Kidney glomerular epithelial cell (primary cell): ENCODE data around the gene EPB41L4A.
"Not testable (repeated sequence)": the region's sequence is repeated elsewhere in the genome, so short reads cannot be mapped to it uniquely, and the experiment has no call there.

Source experiments
- DNase-seq: peaks from one replicate; lab custom pipeline; 2025; lab: John Stamatoyannopoulos, UW

EPB41L4A gene

DNA sequence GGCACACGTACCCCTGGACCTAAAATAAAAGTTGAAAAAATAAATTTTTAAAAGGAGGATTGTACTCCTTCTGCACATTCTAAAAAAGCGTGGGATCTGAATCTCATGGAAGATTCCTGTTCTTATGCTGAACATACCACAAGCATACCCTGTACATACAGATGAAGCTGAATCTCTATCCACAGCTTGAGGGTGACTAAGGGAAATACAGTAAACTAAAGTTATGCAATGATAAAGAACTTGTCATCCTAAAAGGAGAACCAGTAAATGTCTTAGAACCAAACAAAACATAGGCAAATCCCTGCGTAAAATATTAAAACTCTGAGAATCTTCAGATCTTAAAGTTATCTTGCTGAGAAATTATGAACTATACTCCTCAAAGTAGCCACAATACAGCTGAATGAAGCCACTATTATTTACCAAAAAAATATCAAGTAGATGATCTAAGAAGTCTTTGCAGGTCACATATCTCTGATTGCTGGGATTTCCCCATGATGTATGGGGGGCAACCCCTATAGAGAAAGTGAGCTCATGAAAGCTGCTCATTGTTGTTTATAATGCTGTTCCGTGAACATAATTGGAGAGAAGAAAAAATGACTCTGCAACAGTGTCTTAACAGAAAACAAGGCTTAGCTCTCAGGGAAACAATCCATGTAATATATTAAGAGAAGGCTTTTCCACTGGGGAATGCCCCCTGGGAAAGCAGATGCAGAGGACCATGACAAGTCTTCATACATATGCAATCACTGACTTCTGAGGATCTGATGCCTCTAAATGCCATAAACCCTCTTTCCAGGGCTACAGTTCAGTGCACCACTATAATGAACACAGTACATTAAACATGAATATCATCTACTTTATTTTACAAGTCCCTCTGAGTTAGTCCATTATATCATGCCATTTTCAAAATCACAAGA is 210.1 kb downstream of the EPB41L4A start:
- no peak for DNase-seq

GRCh38 chr5:112208195-112208594 is 210.9 kb downstream of the EPB41L4A start:
- DNase-seq = not testable (repeated sequence)

DNA sequence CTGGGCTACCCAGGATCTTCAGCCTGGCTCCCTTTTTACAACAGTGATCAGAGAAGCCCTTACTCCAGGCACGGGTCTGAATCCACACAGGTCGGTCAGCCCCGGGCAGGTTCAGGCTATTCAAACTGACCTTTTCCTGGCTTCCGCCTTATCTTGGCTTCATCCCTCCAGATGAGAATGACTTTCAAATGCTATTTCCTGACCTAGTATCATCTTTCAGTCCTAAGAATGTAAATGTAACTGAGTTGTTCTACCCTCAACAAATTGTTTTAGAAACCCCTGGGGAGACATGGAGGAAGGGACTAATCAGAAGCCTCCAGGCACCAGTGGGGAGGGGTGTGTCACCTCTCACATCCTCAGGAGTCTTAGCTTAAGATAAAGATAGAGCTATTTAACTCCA is 213.2 kb downstream of the EPB41L4A start:
- no peak for DNase-seq

DNA sequence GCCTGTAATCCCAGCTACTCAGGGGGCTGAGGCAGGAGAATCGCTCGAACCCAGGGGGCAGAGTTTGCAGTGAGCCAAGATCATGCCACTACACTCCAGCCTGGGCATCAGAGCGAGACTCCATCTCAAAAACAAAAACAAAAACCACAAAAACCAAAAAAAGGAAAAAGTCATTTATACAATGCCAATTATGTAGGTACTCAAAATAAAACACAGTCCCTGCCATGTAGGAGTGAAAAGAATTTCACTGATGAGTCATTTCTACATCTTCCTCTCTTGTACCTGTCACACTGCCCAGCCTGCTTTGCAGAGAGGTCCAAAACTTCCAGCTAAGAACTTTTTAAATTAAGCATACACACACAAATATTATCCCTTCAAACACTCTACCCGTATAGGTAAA is 215.8 kb downstream of the EPB41L4A start:
- peak; percentile 23 for DNase-seq

- DNase-seq = no peak
Measured at GRCh38 chr5:112202694-112203093, 216.4 kb downstream of the EPB41L4A start.

DNA sequence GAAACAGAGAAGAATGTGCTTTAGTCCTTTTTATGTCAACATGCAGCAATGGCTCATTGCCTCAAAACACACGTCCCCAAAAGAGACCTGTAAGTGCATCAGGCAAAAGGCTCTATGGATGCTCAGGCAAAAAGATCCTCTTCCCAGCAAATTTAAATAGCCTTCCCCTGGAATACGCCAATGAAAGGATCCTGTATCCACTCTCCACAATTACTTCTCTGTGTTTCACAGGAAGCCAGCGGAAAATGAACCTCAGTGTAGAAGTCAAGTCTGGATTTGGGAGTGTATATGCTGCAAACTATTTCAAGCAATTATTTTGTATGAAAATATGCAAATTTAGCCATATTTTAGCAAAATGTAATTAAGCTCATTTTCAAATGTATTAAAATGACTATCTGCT is 217.9 kb downstream of the EPB41L4A start:
- no peak for DNase-seq

DNA sequence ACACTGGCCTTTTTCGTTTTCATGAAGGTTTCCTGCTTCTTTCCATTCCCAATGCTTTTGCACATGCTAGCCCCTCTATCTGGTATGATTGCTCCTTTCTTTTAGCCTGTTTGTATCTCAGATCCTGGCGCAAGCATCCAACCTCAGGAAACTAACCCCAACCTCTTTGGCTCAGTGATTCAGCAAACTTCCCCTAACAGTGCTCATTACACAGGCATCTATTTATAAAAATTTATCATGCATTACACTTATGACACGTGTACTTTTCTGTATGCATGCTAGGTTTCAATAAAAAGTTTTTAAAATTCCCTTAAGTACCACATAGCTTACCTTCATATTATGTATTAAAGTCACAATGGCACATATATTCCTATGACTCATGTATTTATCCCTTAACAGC is 218.9 kb downstream of the EPB41L4A start:
- peak; percentile 6 for DNase-seq

- no peak for DNase-seq
Measured at GRCh38 chr5:112196584-112196983, 222.5 kb downstream of the EPB41L4A start.

GRCh38 chr5:112195924-112196323 is 223.2 kb downstream of the EPB41L4A start:
- no peak for DNase-seq

DNA sequence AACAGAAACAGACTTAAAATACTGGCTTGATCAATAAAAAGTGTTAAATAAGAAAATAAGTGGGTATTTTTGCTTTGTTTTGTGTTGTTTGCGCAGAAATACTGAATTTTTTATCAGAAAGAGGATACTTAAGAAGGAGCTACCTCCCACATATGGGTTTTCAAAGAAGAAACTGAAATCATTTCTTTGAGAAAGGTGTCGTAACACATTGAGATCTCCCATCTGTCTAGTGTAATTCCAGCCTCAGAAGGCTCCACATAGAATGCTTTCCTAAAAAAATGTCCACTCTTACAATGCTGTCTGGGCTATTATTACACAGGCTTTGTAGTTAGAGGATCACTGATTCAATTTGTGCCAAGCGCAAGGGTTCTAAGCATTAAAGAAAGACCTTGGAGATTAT is 226.2 kb downstream of the EPB41L4A start:
- DNase-seq = no peak

GRCh38 chr5:112192072-112192471 is 227.0 kb downstream of the EPB41L4A start:
- DNase-seq = no peak

GRCh38 chr5:112189391-112189790 is 229.7 kb downstream of the EPB41L4A start:
- DNase-seq = no peak

GRCh38 chr5:112186401-112186990 is 232.6 kb downstream of the EPB41L4A start:
- DNase-seq = peak; percentile 53

DNA sequence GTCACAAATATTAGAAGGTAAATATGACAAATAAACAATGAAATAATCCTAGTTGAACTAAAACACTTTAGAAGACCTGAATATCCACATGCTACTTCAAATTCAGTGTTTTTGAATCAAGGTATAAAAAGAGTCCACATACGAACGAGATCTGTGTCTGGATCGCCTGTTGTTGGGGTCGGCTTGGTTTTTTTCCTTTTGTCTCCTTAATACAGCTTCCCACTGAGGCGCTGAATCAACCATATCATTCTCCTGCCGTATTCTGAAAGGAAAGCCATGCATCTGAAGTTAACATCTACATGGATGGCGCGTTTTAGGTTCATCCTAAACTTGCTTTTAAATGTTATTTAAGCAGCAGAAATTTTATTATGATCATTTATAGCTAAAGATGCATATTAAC is 235.2 kb downstream of the EPB41L4A start:
- DNase-seq = no peak

DNA sequence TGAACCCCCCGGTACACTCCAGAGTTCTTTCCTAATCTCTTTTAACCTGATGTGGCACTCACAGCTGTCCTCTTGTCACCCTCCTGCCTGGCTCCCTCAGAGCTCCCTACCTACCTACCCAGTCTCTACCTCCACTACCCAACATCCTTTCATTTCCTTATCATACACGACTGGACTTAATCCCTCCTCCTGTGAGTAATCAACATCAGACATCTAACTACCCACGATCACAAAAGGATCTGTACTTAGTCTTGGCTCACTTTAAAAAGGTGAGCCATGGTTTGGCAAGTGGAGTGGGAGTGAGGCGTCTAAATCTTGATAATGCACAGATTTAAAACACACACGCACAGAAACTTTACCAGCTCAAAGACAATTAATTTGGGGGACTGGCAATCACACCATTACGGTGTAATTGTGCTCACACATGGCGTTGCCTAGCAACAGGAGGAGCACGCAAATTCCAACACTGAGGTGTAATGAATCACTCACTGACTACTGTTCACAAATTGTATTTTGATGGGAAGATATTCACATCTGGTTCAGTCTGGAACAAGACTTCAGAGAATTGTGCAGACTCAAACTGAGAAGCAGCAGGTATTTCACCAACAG is 235.9 kb downstream of the EPB41L4A start:
- peak; percentile 65 for DNase-seq

- no peak for DNase-seq
Measured at GRCh38 chr5:112179290-112179689, 239.8 kb downstream of the EPB41L4A start.

DNA sequence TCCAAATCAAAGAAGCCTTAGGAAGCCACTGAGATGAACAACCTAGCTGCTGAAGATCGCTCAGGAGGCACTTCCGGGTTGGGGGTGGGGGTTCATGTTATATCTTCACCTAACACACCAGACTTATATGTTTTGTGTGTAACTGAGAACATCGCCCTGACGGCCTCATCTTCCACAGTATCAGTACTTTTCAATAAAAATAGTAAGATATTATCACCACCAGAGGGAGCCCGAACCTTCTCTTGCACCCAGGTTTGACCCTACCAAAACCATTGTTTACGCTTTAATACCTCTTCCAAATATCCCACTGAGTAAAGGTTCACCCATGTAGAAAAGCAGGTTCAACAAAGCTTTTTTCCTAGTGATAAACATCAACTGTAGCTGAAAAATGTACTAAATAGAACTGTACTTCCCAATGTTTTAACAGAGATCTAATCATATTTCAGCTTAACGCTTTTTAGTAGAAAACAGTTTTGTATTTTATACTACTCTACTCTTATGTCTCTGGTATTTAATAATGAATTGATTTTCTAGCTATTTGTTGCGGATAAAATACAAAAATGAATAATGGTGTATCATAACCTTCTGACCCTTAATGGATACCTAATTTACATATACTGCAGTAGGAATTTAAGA is 244.0 kb downstream of the EPB41L4A start:
- peak; percentile 82 for DNase-seq

DNA sequence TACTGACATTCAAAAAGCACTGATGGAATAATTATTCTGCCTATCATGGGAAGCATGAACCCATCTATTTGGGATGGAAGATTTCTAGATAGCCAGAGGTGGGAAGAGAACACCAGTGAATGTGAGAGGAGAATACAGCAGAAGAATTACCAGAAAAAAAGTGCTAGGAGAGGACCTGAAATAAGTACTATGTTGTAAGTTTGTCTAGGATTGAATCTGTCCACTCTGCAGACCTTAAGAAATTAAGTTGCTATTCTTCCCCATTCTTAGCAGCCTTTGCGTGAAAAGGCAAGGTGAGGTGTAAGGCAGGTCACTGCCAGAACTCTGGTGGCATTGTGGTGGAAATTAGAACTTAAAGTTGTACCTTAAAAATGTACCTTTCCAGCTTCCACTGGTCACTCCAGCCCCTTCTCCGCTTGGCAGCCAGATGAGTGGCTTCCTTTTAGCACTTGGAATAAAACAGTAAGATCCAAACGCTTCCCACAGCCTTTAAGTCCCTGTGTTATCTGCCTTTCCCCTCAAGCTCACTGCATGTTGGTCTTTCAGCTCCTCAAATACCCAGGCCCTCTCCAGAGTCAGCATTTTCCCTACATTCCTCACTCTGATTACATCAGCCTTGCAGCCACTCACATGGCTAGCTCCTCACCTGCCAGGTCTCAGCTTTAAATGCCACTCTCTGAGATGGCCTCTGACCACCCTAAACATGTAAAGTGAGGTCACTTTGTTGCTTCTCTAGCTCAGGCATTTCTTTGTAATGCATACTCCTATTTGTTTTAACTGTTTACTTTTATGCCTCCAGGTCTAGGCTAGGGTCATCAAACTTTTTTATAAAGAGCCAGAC is 253.0 kb downstream of the EPB41L4A start:
- no peak for DNase-seq

- no peak for DNase-seq
Measured at GRCh38 chr5:112165399-112165798, 253.7 kb downstream of the EPB41L4A start.

DNA sequence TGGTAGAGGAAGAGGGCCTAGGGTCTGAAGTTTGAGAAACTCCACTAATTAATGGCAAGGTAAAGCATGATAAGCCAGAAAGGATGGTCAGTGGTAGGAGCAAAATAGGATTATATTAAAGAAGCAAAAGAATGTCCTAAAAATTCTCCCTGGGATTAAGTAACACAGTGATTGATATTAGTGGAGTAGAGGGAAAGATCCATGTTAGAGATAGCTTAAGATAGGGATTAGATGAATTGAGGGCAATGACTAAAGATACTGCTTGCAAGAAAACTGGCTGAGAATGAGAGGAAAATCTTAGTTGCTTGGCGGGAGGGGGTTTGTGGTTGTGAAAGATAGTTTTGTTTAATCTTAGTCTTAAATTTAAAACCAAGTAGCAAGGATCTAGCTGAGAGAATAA is 255.6 kb downstream of the EPB41L4A start:
- no peak for DNase-seq

- DNase-seq = no peak
Measured at GRCh38 chr5:112161392-112161748, 257.7 kb downstream of the EPB41L4A start.
